ENCODE data around the gene KLHL29. TPM values are rescaled to one million over a fixed set of nuclear protein-coding genes. Genes with fewer than 3 reads are reported as not detected.
A peak's percentile ranks its signal among the peaks of the same experiment; 100 is the strongest.

Gene KLHL29
- polyA plus RNA-seq, 2 donors = 2.1 to 3.8 TPM

DNA sequence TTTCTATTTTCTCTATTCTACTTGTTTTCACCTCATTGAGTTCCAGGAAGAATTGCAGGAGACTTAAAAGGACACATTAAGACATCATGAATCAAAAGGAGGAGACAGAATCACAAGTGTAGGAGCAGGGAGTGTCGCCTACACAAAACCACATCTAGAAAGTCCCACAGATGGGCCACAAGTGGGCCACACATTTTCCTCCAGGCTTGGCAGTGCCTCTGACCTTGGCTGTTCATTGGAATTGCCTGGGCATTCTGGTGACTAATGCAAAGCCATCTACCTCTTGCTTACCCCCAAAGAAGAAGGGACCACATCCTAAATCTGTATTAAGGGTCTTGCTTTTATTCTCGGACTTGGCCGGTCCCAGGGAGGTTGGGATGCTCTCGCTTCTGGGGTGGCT, 103.6 kb downstream of the KLHL29 start:
- 94 to 95% methylated on average over 4 of the region's 4 CpGs for WGBS, 2 donors
- Histone ChIP-seq H3K4me3 (ENCODE audit: low read depth in 1 of 2, low read length in 2 of 2) (no peak overlapping the region), H3K27ac (ENCODE audit: low read depth in 2 of 2, low read length in 1 of 2) (no peak overlapping the region), H3K36me3 (ENCODE audit: control insufficient read depth in 2 of 2, insufficient read depth in 2 of 2, low read length in 1 of 2) (peaks cover 0 to 2% of the 10 kb centered on the region in 2 donors), H3K4me1 (ENCODE audit: control insufficient read depth in 2 of 2, insufficient read depth in 2 of 2, low read length in 1 of 2) (peaks cover 3 to 5% of the 10 kb centered on the region in 2 donors), H3K9me3 (ENCODE audit: control insufficient read depth in 2 of 2, insufficient read depth in 1 of 2, low read depth in 1 of 2, low read length in 1 of 2) (no peaks in the 10 kb centered on the region), H3K27me3 (ENCODE audit: control insufficient read depth in 1 of 2, insufficient read depth in 2 of 2, low read length in 2 of 2) (no peaks in the 10 kb centered on the region)

DNA sequence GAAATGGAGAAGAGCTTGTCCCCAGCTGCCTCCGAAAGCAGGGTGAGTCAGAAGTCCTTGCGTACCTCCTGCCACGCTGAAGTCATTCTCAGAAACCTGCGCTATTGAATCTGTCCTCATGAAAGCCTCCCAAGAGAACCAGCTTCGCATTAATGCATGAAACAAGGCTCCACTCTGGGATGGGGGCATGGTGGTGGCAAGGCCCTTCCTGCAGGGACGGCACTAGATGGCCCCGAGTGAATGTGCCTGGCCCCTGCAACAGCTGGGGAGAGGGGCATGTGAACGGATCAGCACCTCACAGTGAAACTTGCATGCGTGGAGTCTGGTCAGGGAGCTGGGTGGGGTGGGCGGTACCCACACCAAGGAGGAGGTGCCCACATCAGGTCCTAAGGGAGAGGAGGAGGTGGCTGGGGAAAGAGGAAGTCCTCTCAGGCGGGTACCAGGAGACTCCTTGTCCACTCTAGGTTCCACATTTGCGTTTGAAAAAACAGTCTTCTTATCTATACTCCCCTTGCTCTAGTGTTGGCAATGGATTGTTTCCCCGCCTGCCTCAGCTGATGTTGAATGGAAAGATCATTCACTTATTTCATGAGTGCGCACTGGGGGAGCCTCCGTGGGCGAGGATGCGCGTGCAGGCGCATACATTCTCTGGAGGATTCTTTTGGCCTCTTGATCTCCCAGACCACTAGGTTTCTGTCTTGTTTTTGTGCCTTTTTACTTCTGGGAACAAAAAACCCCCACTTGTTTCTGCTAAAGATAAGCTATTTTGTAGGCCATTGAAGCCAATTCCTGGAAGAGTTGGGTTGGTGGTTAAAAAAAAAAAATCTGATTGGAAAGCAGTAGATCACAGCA, 104.7 kb downstream of the KLHL29 start:
- Histone ChIP-seq H3K36me3 (ENCODE audit: control insufficient read depth in 2 of 2, insufficient read depth in 2 of 2, low read length in 1 of 2) (peaks cover 0 to 2% of the 10 kb centered on the region in 2 donors), H3K4me3 (ENCODE audit: low read depth in 1 of 2, low read length in 2 of 2) (no peak overlapping the region), H3K27me3 (ENCODE audit: control insufficient read depth in 1 of 2, insufficient read depth in 2 of 2, low read length in 2 of 2) (no peaks in the 10 kb centered on the region), H3K9me3 (ENCODE audit: control insufficient read depth in 2 of 2, insufficient read depth in 1 of 2, low read depth in 1 of 2, low read length in 1 of 2) (no peaks in the 10 kb centered on the region), H3K4me1 (ENCODE audit: control insufficient read depth in 2 of 2, insufficient read depth in 2 of 2, low read length in 1 of 2) (peaks cover 3 to 5% of the 10 kb centered on the region in 2 donors), H3K27ac (ENCODE audit: low read depth in 2 of 2, low read length in 1 of 2) (no peak overlapping the region)
- WGBS, 2 donors = 81% methylated on average over 19 of the region's 19 CpGs

DNA sequence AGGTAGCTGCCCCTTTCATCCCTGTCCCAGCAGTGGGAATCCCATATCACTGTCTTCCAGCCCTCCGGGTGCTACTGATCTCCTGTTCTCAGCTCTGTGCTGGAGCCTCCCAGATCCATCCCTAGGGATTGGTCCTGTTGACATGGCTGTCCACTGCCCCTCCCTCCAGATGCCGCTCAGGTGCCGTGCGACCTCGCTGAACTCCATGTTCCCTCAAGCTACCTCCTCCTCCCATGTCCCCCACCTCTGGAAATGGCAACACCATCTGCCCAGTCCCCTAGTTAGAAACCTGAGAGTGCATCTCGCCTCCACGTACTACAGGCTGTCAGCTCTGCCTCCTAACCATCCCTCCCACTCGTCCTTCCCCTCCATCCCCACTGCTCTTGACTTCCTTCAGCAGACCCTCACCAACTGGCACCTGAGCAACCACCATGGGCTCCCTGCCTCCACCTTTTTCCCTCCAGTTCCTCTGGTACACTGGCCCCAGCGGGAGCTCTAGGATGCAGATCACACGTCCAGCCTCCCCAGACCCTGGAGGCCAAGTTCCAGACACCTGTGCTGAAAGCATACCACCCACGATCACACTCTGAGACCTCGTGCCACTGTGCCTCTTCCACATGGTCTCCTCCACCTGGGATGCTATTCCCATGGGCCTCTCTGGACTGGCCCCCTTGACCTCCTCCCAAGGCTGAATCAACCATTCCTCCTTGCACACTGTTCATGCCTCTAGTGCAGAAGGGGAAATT, 106.8 kb downstream of the KLHL29 start:
- H3K36me3 ChIP-seq (ENCODE audit: control insufficient read depth in 2 of 2, insufficient read depth in 2 of 2, low read length in 1 of 2) = peaks cover 0 to 2% of the 10 kb centered on the region in 2 donors

DNA sequence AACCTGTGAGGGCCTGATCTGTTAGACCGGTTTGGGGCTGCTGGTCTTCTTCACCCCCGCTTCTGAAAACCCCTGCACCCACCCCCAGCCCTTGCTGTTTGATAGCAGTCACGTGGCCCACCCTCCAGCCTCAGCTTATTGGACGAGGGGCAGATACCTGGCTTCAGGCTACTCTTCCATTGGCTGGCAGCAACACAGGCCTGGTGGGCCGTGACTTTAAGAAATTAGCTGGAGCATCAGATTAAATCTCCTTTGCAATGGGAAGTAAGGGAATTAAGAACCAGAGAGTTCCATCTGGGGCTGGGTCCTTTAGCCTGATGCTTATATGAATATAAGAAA, 107.3 kb downstream of the KLHL29 start:
- no peaks in the 10 kb centered on the region for H3K27me3 ChIP-seq (ENCODE audit: control insufficient read depth in 1 of 2, insufficient read depth in 2 of 2, low read length in 2 of 2)
- peaks cover 0 to 2% of the 10 kb centered on the region in 2 donors for H3K36me3 ChIP-seq (ENCODE audit: control insufficient read depth in 2 of 2, insufficient read depth in 2 of 2, low read length in 1 of 2)
- peaks cover 7% of the 10 kb centered on the region in 2 donors for H3K4me1 ChIP-seq (ENCODE audit: control insufficient read depth in 2 of 2, insufficient read depth in 2 of 2, low read length in 1 of 2)
- no peak overlapping the region for H3K4me3 ChIP-seq (ENCODE audit: low read depth in 1 of 2, low read length in 2 of 2)
- no peak overlapping the region for H3K27ac ChIP-seq (ENCODE audit: low read depth in 2 of 2, low read length in 1 of 2)
- H3K9me3 ChIP-seq (ENCODE audit: control insufficient read depth in 2 of 2, insufficient read depth in 1 of 2, low read depth in 1 of 2, low read length in 1 of 2) = no peaks in the 10 kb centered on the region
- 59 to 70% methylated on average over 5 of the region's 5 CpGs for WGBS, 2 donors

More for the DNA sequence above, 106.8 kb downstream of the KLHL29 start:
- no peak overlapping the region for H3K27ac ChIP-seq (ENCODE audit: low read depth in 2 of 2, low read length in 1 of 2)
- H3K27me3 ChIP-seq (ENCODE audit: control insufficient read depth in 1 of 2, insufficient read depth in 2 of 2, low read length in 2 of 2) = no peaks in the 10 kb centered on the region
- peaks cover 5% of the 10 kb centered on the region in 2 donors for H3K4me1 ChIP-seq (ENCODE audit: control insufficient read depth in 2 of 2, insufficient read depth in 2 of 2, low read length in 1 of 2)
- H3K4me3 ChIP-seq (ENCODE audit: low read depth in 1 of 2, low read length in 2 of 2) = no peak overlapping the region
- 91 to 95% methylated on average over 12 of the region's 12 CpGs for WGBS, 2 donors
- H3K9me3 ChIP-seq (ENCODE audit: control insufficient read depth in 2 of 2, insufficient read depth in 1 of 2, low read depth in 1 of 2, low read length in 1 of 2) = no peaks in the 10 kb centered on the region

DNA sequence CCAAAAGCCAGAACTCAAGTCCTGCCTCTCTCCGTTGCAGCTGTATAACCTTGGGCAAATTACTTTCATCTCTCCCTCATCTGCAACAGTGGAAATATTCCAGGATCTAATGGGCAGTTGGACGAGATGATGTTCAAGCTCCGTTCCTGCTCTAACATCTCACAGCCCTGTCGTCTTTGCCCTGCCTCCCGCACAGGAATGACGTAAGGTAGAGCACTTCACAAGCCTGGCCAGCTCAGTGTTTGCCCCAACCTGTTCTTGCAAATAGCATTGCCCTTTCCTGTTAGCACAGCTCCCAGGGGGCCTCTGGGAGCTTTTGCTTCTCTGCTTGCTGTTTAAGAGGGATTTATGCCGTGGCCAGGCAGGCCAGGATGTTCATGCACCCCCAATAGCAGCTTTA, 107.9 kb downstream of the KLHL29 start:
- H3K4me1 ChIP-seq (ENCODE audit: control insufficient read depth in 2 of 2, insufficient read depth in 2 of 2, low read length in 1 of 2) = peaks cover 8 to 11% of the 10 kb centered on the region in 2 donors
- peak overlapping the region; percentile 5 to 37 for H3K27ac ChIP-seq (ENCODE audit: low read depth in 2 of 2, low read length in 1 of 2)
- H3K27me3 ChIP-seq (ENCODE audit: control insufficient read depth in 1 of 2, insufficient read depth in 2 of 2, low read length in 2 of 2) = no peaks in the 10 kb centered on the region
- WGBS, 2 donors = 52% methylated on average over 7 of the region's 7 CpGs
- H3K36me3 ChIP-seq (ENCODE audit: control insufficient read depth in 2 of 2, insufficient read depth in 2 of 2, low read length in 1 of 2) = peaks cover 0 to 2% of the 10 kb centered on the region in 2 donors
- H3K4me3 ChIP-seq (ENCODE audit: low read depth in 1 of 2, low read length in 2 of 2) = no peak overlapping the region
- no peaks in the 10 kb centered on the region for H3K9me3 ChIP-seq (ENCODE audit: control insufficient read depth in 2 of 2, insufficient read depth in 1 of 2, low read depth in 1 of 2, low read length in 1 of 2)

DNA sequence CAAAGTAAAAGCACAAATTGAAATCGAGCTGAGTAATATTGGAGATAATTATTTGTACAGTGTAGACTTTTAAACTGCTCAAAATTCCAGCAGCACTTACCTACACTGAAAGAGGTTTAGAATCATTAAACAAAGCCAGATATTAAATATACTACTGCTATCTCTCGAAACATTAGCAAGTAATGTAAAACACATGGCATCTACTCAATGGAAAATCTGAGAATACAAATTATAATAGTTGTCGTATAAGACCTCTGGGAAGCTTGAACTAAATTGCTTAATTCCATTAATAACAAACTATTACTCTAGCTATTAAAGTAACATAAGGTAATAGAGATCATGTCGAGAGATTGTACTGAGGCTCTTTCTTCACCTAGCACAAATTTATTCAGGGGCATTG, 108.9 kb downstream of the KLHL29 start:
- no peak overlapping the region for H3K27ac ChIP-seq (ENCODE audit: low read depth in 2 of 2, low read length in 1 of 2)
- H3K4me1 ChIP-seq (ENCODE audit: control insufficient read depth in 2 of 2, insufficient read depth in 2 of 2, low read length in 1 of 2) = peaks cover 8 to 13% of the 10 kb centered on the region in 2 donors
- peaks cover 0 to 2% of the 10 kb centered on the region in 2 donors for H3K36me3 ChIP-seq (ENCODE audit: control insufficient read depth in 2 of 2, insufficient read depth in 2 of 2, low read length in 1 of 2)
- 78 to 79% methylated on average over 4 of the region's 4 CpGs for WGBS, 2 donors
- no peaks in the 10 kb centered on the region for H3K9me3 ChIP-seq (ENCODE audit: control insufficient read depth in 2 of 2, insufficient read depth in 1 of 2, low read depth in 1 of 2, low read length in 1 of 2)
- no peaks in the 10 kb centered on the region for H3K27me3 ChIP-seq (ENCODE audit: control insufficient read depth in 1 of 2, insufficient read depth in 2 of 2, low read length in 2 of 2)
- H3K4me3 ChIP-seq (ENCODE audit: low read depth in 1 of 2, low read length in 2 of 2) = no peak overlapping the region

DNA sequence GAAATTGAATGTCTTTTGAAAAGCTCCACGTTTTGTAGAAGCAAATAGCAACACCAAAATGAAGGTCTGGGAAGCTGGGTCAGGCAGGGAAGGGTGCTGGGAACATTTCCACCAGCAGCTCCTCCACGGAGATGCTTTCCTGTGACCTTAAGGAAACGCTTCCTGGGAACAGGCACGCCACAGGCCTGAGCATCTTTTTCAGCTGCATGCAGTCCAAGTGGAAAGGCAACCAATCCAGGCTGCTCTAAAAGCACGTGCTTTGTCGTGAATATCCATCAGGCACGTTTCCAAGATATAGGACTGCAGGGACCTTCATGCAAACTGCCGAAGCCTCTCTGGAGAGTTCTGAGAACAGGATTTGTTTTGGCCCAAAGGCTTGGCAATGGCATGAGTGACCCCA, 109.3 kb downstream of the KLHL29 start:
- 63 to 71% methylated on average over 8 of the region's 8 CpGs for WGBS, 2 donors
- H3K27ac ChIP-seq (ENCODE audit: low read depth in 2 of 2, low read length in 1 of 2) = no peak overlapping the region
- peaks cover 8 to 13% of the 10 kb centered on the region in 2 donors for H3K4me1 ChIP-seq (ENCODE audit: control insufficient read depth in 2 of 2, insufficient read depth in 2 of 2, low read length in 1 of 2)
- no peaks in the 10 kb centered on the region for H3K27me3 ChIP-seq (ENCODE audit: control insufficient read depth in 1 of 2, insufficient read depth in 2 of 2, low read length in 2 of 2)
- no peaks in the 10 kb centered on the region for H3K9me3 ChIP-seq (ENCODE audit: control insufficient read depth in 2 of 2, insufficient read depth in 1 of 2, low read depth in 1 of 2, low read length in 1 of 2)
- H3K36me3 ChIP-seq (ENCODE audit: control insufficient read depth in 2 of 2, insufficient read depth in 2 of 2, low read length in 1 of 2) = peaks cover 0 to 2% of the 10 kb centered on the region in 2 donors
- no peak overlapping the region for H3K4me3 ChIP-seq (ENCODE audit: low read depth in 1 of 2, low read length in 2 of 2)

DNA sequence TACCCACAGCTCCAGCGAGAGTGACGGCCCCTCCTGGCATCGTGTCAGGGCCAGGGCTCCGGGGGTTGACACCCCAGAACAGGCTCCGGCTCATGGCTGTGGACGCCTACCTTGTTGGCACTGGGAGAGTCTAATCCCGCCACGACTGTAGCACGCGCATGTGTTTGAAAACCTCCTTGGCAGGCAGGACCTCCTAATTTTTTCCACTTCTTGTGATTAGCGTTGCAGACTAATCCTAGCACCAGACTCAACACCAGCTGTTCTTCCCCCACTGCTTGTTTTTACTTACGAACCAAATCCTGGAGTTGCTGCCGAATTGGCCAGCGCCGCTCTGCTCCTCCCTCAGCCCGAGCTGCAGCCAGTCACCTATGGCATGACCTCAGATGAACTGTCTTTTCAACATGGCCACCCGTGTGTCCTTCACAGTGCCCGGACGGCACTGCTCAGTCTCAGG, 110.7 kb downstream of the KLHL29 start:
- WGBS, 2 donors = 61 to 62% methylated on average over 19 of the region's 19 CpGs
- Histone ChIP-seq H3K9me3 (ENCODE audit: control insufficient read depth in 2 of 2, insufficient read depth in 1 of 2, low read depth in 1 of 2, low read length in 1 of 2) (no peaks in the 10 kb centered on the region), H3K27ac (ENCODE audit: low read depth in 2 of 2, low read length in 1 of 2) (no peak overlapping the region), H3K36me3 (ENCODE audit: control insufficient read depth in 2 of 2, insufficient read depth in 2 of 2, low read length in 1 of 2) (peaks cover 0 to 2% of the 10 kb centered on the region in 2 donors), H3K27me3 (ENCODE audit: control insufficient read depth in 1 of 2, insufficient read depth in 2 of 2, low read length in 2 of 2) (no peaks in the 10 kb centered on the region), H3K4me3 (ENCODE audit: low read depth in 1 of 2, low read length in 2 of 2) (no peak overlapping the region), H3K4me1 (ENCODE audit: control insufficient read depth in 2 of 2, insufficient read depth in 2 of 2, low read length in 1 of 2) (peaks cover 8 to 13% of the 10 kb centered on the region in 2 donors)

DNA sequence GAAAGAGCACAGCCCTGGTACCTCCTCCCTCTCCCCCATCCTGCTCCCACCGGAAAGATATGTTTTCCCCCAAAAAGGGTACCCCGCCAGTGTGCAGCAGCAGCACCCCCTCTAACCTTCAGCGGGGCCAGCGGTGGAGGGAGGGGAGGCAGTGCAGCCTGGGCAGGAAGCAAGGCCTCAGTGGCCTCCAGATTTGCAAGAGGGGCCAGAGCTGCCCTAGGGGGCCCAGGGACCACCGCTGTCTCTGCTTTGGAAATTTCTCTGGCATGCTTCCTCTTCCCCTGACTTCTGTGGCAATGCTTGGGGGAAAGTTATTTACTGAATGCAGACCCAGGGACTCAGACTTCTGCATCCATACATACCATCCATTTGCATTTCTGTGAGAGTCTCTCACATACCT, 111.5 kb downstream of the KLHL29 start:
- H3K9me3 ChIP-seq (ENCODE audit: control insufficient read depth in 2 of 2, insufficient read depth in 1 of 2, low read depth in 1 of 2, low read length in 1 of 2) = no peaks in the 10 kb centered on the region
- peaks cover 8 to 13% of the 10 kb centered on the region in 2 donors for H3K4me1 ChIP-seq (ENCODE audit: control insufficient read depth in 2 of 2, insufficient read depth in 2 of 2, low read length in 1 of 2)
- H3K27me3 ChIP-seq (ENCODE audit: control insufficient read depth in 1 of 2, insufficient read depth in 2 of 2, low read length in 2 of 2) = no peaks in the 10 kb centered on the region
- peaks cover 0 to 2% of the 10 kb centered on the region in 2 donors for H3K36me3 ChIP-seq (ENCODE audit: control insufficient read depth in 2 of 2, insufficient read depth in 2 of 2, low read length in 1 of 2)
- H3K4me3 ChIP-seq (ENCODE audit: low read depth in 1 of 2, low read length in 2 of 2) = no peak overlapping the region
- no peak overlapping the region for H3K27ac ChIP-seq (ENCODE audit: low read depth in 2 of 2, low read length in 1 of 2)
- 81 to 86% methylated on average over 5 of the region's 5 CpGs for WGBS, 2 donors
